Measurements from ENCODE around the gene LEP.
A peak's percentile ranks its signal among the peaks of the same experiment; 100 is the strongest.

LEP gene

GRCh38 chr7:128266529-128266882, 25.4 kb downstream of the LEP start:
- no peak for DNase-seq (ENCODE audit: low read depth)
- no peak for TF ChIP-seq CTCF (conservative IDR thresholded peaks at IDR 0.05; ENCODE audit: low read depth, low read length)
- H3K4me3 ChIP-seq (ENCODE audit: low read length) = no peak overlapping the region

GRCh38 chr7:128266883-128267594, 26.0 kb downstream of the LEP start:
- peak; percentile 23 for TF ChIP-seq CTCF (conservative IDR thresholded peaks at IDR 0.05; ENCODE audit: low read depth, low read length)
- peak overlapping the region; percentile 40 for H3K4me3 ChIP-seq (ENCODE audit: low read length)
- DNase-seq (ENCODE audit: low read depth) = peak; percentile 70

- peak overlapping the region; percentile 40 for H3K4me3 ChIP-seq (ENCODE audit: low read length)
- peak; percentile 2 for DNase-seq (ENCODE audit: low read depth)
- no peak for TF ChIP-seq CTCF (conservative IDR thresholded peaks at IDR 0.05; ENCODE audit: low read depth, low read length)
These were observed 26.5 kb downstream of the LEP start for GRCh38 chr7:128267595-128267924.

GRCh38 chr7:128268233-128268632, 27.2 kb downstream of the LEP start:
- TF ChIP-seq CTCF (conservative IDR thresholded peaks at IDR 0.05; ENCODE audit: low read depth, low read length) = no peak
- H3K4me3 ChIP-seq (ENCODE audit: low read length) = no peak overlapping the region
- DNase-seq (ENCODE audit: low read depth) = no peak

- DNase-seq (ENCODE audit: low read depth) = no peak
- peak overlapping the region; percentile 8 for H3K4me3 ChIP-seq (ENCODE audit: low read length)
- TF ChIP-seq CTCF (conservative IDR thresholded peaks at IDR 0.05; ENCODE audit: low read depth, low read length) = peak; percentile 46
These were observed 29.8 kb downstream of the LEP start for GRCh38 chr7:128270826-128271272.

- H3K4me3 ChIP-seq (ENCODE audit: low read length) = peak overlapping the region; percentile 36
- no peak for DNase-seq (ENCODE audit: low read depth)
- no peak for TF ChIP-seq CTCF (conservative IDR thresholded peaks at IDR 0.05; ENCODE audit: low read depth, low read length)
These were observed 30.4 kb downstream of the LEP start for GRCh38 chr7:128271471-128271941.

- peak overlapping the region; percentile 36 for H3K4me3 ChIP-seq (ENCODE audit: low read length)
- no peak for DNase-seq (ENCODE audit: low read depth)
- no peak for TF ChIP-seq CTCF (conservative IDR thresholded peaks at IDR 0.05; ENCODE audit: low read depth, low read length)
These were observed 30.9 kb downstream of the LEP start for GRCh38 chr7:128271942-128272481.

Data from retinal pigment epithelial cell (primary cell).